Kidney (tissue), 14 donors: ENCODE measurements around the gene C5orf15. TPM values are rescaled to one million over a fixed set of nuclear protein-coding genes. Genes with fewer than 3 reads are reported as not detected.

ENCODE experiments used
- DNase-seq, 5 donors: peaks; one replicate each; pipeline ENCODE4 v3.0.0-alpha.2; 2013 to 2020
- FAIRE-seq: peaks from 2 replicates; lab custom pipeline; 2012; peaks lifted over from hg19 to GRCh38; lab: Jason Lieb, UNC
- H3K27ac ChIP-seq, 2 donors: one replicate each; pipeline ENCODE4 v1.7.0; 2013; ENCODE audit warnings: low read depth in 2 of 2, low read length in 2 of 2, inconsistent platforms in 1 of 2
- H3K27me3 ChIP-seq: one replicate; pipeline ENCODE4 v1.7.1; 2013; ENCODE audit warnings: low read length, inconsistent platforms; ENCODE audit not compliant: control insufficient read depth, insufficient read depth
- H3K36me3 ChIP-seq, 3 donors: one replicate each; pipeline versions ENCODE4 v1.7.0 to v1.7.1; 2013; ENCODE audit warnings: low read length in 3 of 3, control low read depth in 1 of 3, inconsistent platforms in 1 of 3; ENCODE audit not compliant: insufficient read depth in 3 of 3, control insufficient read depth in 2 of 3
- H3K4me1 ChIP-seq, 3 donors: one replicate each; pipeline versions ENCODE4 v1.7.0 to v1.7.1; 2013; ENCODE audit warnings: low read length in 3 of 3, inconsistent platforms in 1 of 3, low read depth in 1 of 3; ENCODE audit not compliant: control insufficient read depth in 2 of 3, insufficient read depth in 2 of 3
- H3K4me3 ChIP-seq, 3 donors: one replicate each; pipeline versions ENCODE4 v1.7.0 to v1.8.1; 2013; ENCODE audit warnings: low read length in 3 of 3, control low read depth in 1 of 3, inconsistent platforms in 1 of 3
- H3K9ac ChIP-seq, 3 donors: one replicate each; pipeline versions ENCODE4 v1.7.0 to v1.7.1; 2013; ENCODE audit warnings: low read length in 3 of 3, control low read depth in 1 of 3, inconsistent platforms in 1 of 3
- H3K9me3 ChIP-seq, 3 donors: one replicate each; pipeline versions ENCODE4 v1.7.0 to v1.7.1; 2013; ENCODE audit warnings: low read length in 3 of 3, control low read depth in 1 of 3, inconsistent platforms in 1 of 3; ENCODE audit not compliant: control insufficient read depth in 2 of 3, insufficient read depth in 1 of 3
- intact Hi-C: fragments of 100-400 bp; cut with DNase I; formaldehyde crosslinking; loops from one replicate; pipeline ENCODE4 v1.11.1; 2022
- polyA plus RNA-seq: library from polyadenylated mRNA; stranded (reverse); fragments of 350-450 nt; fragmentation: Illumina TruSeq; extraction: RNeasy Lipid Tissue Mini Kit (QIAGEN cat#74804); gene quantifications from one replicate; pipeline ENCODE4 v1.2.3, GENCODE V29; 2014; ENCODE audit warnings: low read depth, low replicate concordance; ENCODE audit not compliant: insufficient read depth
- total RNA-seq: library from RNA; stranded (reverse); fragmentation: NEBNext Ultra II Directional; extraction: Animal tissue kit (Norgen Biotek cat#: 25700); gene quantifications from one replicate; pipeline ENCODE4 v1.2.1, GENCODE V29; 2021
- TF ChIP-seq, protein P1 (sequence below): IDR thresholded peaks from 3 replicates; pipeline ENCODE4 v1.5.1; 2012; ENCODE audit warnings: mild to moderate bottlenecking, moderate library complexity, borderline replicate concordance; ENCODE audit not compliant: insufficient read depth; ENCODE audit errors: extremely low read depth
- donor health status: control.
- donor health status: control.
- donor health status: control.
- donor health status: control.
- donor health status: control.
- donor health status: DM: yes; HTN: yes; CAD: no.
- donor health status: Normal renal cell carcinoma (clear cell type).

C5orf15 gene
- total and polyA plus RNA-seq, 2 donors from 2014 or later, result 43.9 to 54.4 TPM

DNA sequence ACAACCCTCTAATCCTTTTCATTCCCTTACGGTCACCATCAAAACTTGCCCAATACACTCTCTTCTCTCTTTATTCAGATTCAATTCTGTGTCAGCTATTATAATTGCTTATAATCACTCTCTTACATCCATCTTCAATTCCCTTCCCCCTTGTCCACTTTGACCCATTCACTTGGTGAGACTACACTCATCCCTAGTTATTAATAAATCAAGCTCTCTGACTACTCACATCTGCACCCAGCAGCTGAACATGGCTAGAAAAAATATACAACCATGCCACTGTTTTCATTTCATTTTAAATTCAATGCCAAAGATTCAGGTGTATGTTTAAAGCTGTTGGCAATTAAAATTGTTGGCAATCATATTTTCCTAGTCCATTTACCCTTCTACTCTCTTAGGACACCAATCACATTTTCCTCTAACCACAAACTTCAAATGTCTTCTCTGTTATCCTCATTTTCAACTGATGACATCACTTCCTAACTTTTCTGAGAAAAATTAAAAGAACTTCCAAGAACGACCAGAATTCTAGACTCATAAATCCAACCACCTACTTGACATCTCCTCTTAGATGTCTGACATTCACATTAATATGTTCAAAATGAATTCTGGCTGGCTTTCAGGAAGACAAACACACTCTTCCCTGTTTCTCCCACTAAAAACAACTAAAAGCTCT is 5.5 kb downstream of the C5orf15 start:
- H3K9ac ChIP-seq, result no peak overlapping the region
- no peak for FAIRE-seq
- no peaks in the 10 kb centered on the region for H3K9me3 ChIP-seq
- peak overlapping the region in 1 of 3 donors; percentile 6 for H3K4me3 ChIP-seq
- no peak for DNase-seq
- intact Hi-C loops, result no loop called here
- peak overlapping the region in 1 of 2 donors; percentile 51 for H3K27ac ChIP-seq
- H3K4me1 ChIP-seq, result peaks cover 0 to 18% (median 4%) of the 10 kb centered on the region in 3 donors
- no peaks in the 10 kb centered on the region for H3K27me3 ChIP-seq
- TF ChIP-seq, protein P1, sequence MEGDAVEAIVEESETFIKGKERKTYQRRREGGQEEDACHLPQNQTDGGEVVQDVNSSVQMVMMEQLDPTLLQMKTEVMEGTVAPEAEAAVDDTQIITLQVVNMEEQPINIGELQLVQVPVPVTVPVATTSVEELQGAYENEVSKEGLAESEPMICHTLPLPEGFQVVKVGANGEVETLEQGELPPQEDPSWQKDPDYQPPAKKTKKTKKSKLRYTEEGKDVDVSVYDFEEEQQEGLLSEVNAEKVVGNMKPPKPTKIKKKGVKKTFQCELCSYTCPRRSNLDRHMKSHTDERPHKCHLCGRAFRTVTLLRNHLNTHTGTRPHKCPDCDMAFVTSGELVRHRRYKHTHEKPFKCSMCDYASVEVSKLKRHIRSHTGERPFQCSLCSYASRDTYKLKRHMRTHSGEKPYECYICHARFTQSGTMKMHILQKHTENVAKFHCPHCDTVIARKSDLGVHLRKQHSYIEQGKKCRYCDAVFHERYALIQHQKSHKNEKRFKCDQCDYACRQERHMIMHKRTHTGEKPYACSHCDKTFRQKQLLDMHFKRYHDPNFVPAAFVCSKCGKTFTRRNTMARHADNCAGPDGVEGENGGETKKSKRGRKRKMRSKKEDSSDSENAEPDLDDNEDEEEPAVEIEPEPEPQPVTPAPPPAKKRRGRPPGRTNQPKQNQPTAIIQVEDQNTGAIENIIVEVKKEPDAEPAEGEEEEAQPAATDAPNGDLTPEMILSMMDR, result no peak
- H3K36me3 ChIP-seq, result peaks cover 0 to under 1% (median 0%) of the 10 kb centered on the region in 3 donors

GRCh38 chr5:133962131-133962530 is 6.3 kb downstream of the C5orf15 start:
- no peak overlapping the region for H3K27ac ChIP-seq

GRCh38 chr5:133959643-133960042 is 8.8 kb downstream of the C5orf15 start:
- intact Hi-C loops, result no loop called here
- H3K9me3 ChIP-seq, result no peaks in the 10 kb centered on the region
- peaks cover 4 to 9% (median 8%) of the 10 kb centered on the region in 3 donors for H3K36me3 ChIP-seq
- no peaks in the 10 kb centered on the region for H3K27me3 ChIP-seq
- FAIRE-seq, result no peak
- H3K27ac ChIP-seq, result no peak overlapping the region
- H3K4me3 ChIP-seq, result no peak overlapping the region
- no peak for DNase-seq
- H3K9ac ChIP-seq, result no peak overlapping the region
- TF ChIP-seq, protein P1, result no peak
- peaks cover 0 to 16% (median 2%) of the 10 kb centered on the region in 3 donors for H3K4me1 ChIP-seq

More at GRCh38 chr5:133962131-133962530, 6.3 kb downstream of the C5orf15 start:
- Histone ChIP-seq H3K27me3 (no peaks in the 10 kb centered on the region), H3K36me3 (peaks cover 0 to 4% (median 3%) of the 10 kb centered on the region in 3 donors), H3K9me3 (no peaks in the 10 kb centered on the region), H3K4me1 (peaks cover 0 to 13% (median 4%) of the 10 kb centered on the region in 3 donors), H3K4me3 (peak overlapping the region in 1 of 3 donors; percentile 6), H3K9ac (peak overlapping the region in 1 of 3 donors; percentile 13)
- intact Hi-C loops, result no loop called here
- peak in 1 of 5 donors; percentile 32 for DNase-seq
- no peak for FAIRE-seq
- TF ChIP-seq, protein P1, result no peak
